ENCODE measurements around the gene ESCO1. TPM values are rescaled to one million over a fixed set of nuclear protein-coding genes. Genes with fewer than 3 reads are reported as not detected.
"Not testable (repeated sequence)": the region's sequence is repeated elsewhere in the genome, so short reads cannot be mapped to it uniquely, and the experiment has no call there.

Gene ESCO1
- total RNA-seq, 1 donor, result 18.6 TPM

- H3K4me3 ChIP-seq (ENCODE audit: low read depth, low read length), result peak overlapping the region; percentile 99
- DNase-seq (ENCODE audit: low read depth), result peak; percentile 10
- TF ChIP-seq CTCF (IDR thresholded peaks at IDR 0.05; ENCODE audit: insufficient read depth, low read depth, low read length), result peak; percentile 4
These were observed 649 bp downstream of the ESCO1 start for GRCh38 chr18:21599585-21600525.

- DNase-seq (ENCODE audit: low read depth), result no peak
These were observed 1.5 kb downstream of the ESCO1 start for GRCh38 chr18:21598726-21599584.

GRCh38 chr18:21597620-21598019 lies 2.9 kb downstream of the ESCO1 start:
- no peak overlapping the region for H3K4me3 ChIP-seq (ENCODE audit: low read depth, low read length)
- TF ChIP-seq CTCF (IDR thresholded peaks at IDR 0.05; ENCODE audit: insufficient read depth, low read depth, low read length), result no peak
- DNase-seq (ENCODE audit: low read depth), result no peak

More at GRCh38 chr18:21598726-21599584, 1.5 kb downstream of the ESCO1 start:
- no peak for TF ChIP-seq CTCF (IDR thresholded peaks at IDR 0.05; ENCODE audit: insufficient read depth, low read depth, low read length)
- H3K4me3 ChIP-seq (ENCODE audit: low read depth, low read length), result peak overlapping the region; percentile 99

- TF ChIP-seq CTCF (IDR thresholded peaks at IDR 0.05; ENCODE audit: insufficient read depth, low read depth, low read length), result no peak
- H3K4me3 ChIP-seq (ENCODE audit: low read depth, low read length), result no peak overlapping the region
- no peak for DNase-seq (ENCODE audit: low read depth)
These were observed 6.8 kb downstream of the ESCO1 start for GRCh38 chr18:21593540-21594257.

- not testable (repeated sequence) for DNase-seq (ENCODE audit: low read depth); H3K4me3 ChIP-seq (ENCODE audit: low read depth, low read length)
These were observed 8.1 kb downstream of the ESCO1 start for GRCh38 chr18:21592361-21592760.

GRCh38 chr18:21584391-21584790 lies 16.1 kb downstream of the ESCO1 start:
- DNase-seq (ENCODE audit: low read depth), result no peak
- TF ChIP-seq CTCF (IDR thresholded peaks at IDR 0.05; ENCODE audit: insufficient read depth, low read depth, low read length), result no peak
- no peak overlapping the region for H3K4me3 ChIP-seq (ENCODE audit: low read depth, low read length)
